Body of pancreas (tissue), 4 donors: Measurements from ENCODE around the gene LCLAT1.

ENCODE experiments used
- CTCF ChIP-seq, 7 experiments: fragments of 450-650 bp in 4 of 7; fragments of 200-600 bp in 3 of 7; sonication (generic) in 3 of 7; IDR thresholded peaks; one replicate each; pipeline ENCODE4 v1.5.1; 2016 to 2019; ENCODE audit warnings: antibody characterized with exemption in 7 of 7
- POLR2A ChIP-seq, 3 donors: fragments of 450-650 bp; IDR thresholded peaks; one replicate each; pipeline ENCODE4 v1.6.1; 2016; ENCODE audit warnings: antibody characterized with exemption in 3 of 3, mild to moderate bottlenecking in 2 of 3

- no peak for TF ChIP-seq POLR2A (IDR thresholded peaks at IDR 0.05)
- no peak for TF ChIP-seq CTCF (IDR thresholded peaks at IDR 0.05)
Observed at GRCh38 chr2:30527411-30527810, 80.4 kb downstream of the LCLAT1 start.
